Activated gamma-delta T cell treated with anti-CD3 and anti-CD28 coated beads, Interleukin-2, amount 50 U/mL, for 16 hours (primary cell): ENCODE data around the gene SUPT20HL2.
"Not testable (repeated sequence)": the region's sequence is repeated elsewhere in the genome, so short reads cannot be mapped to it uniquely, and the experiment has no call there.

Source experiments
- DNase-seq: peaks from one replicate; pipeline ENCODE4 v3.0.0-alpha.2; 2020; ENCODE audit warnings: low read depth

SUPT20HL2 gene

DNA sequence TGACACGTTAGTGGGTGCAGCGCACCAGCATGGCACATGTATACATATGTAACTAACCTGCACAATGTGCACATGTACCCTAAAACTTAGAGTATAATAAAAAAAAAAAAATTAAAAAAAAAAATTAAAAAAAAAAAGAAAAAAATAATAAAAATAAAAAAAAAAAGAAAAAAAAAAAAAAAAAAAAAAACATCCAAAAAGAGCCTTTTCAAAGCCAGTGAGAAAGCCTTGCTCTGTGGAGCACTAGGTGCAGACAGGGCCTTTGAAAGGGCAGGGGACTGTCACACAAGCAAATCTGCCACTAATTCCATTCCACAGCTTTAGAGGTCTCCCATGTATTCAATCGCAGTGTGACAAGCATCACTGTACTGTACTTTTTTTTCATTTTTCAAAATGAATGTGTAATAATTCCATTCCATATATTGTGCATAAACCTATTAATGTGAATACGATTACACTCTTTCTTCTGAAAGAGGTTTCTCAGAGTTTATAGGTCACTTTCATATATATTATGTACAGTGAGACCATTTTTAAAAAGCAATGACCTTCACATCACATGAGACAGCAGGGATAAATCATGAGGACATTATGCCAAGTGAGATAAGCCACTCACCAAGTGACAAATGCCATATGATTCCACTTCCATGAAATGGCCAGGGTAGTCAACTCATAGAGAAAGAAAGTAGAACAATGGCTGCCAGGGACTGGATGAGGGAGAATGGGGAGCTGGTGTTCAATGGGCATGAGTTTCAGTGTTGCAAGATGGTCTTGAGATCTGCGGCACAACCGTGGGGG, 4.1 kb downstream of the SUPT20HL2 start:
- DNase-seq: not testable (repeated sequence)

DNA sequence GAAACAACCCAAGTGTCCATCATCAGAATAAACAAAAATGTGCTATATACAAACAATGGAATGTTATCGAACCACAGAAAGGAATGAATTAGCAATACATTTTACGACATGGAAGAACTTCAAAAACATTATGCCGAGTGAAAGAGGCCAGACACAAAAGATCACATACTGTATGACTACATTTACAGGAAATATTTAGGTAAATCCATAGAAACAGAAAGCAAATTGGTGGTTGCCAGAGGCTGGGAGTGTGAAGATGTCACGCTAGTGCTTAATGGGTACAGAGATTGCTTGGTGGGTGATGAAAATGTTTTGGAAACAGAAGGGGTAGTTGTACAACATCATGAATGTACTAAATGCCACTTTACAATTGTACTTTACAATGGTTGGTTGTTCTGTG, 5.1 kb downstream of the SUPT20HL2 start:
- DNase-seq: not testable (repeated sequence)

DNA sequence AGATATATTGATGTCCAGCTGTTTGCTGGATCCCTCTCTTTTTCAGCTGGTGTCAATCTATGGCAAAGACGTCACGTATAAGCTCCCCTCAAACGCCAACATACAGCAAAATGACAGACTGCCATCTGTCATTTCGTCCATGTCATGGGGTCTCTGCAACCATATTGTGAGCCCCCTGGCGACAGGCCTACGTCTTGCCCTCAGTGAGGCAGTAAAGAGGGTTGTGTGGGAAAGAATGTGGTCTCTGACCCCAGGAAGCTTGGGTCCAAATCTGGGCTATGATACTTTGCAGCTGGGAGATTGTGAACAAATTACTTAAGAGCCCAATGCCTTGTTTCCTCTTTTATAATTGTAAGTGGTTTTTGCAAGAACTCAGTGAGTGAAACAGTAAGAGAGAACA, 7.4 kb downstream of the SUPT20HL2 start:
- no peak for DNase-seq

DNA sequence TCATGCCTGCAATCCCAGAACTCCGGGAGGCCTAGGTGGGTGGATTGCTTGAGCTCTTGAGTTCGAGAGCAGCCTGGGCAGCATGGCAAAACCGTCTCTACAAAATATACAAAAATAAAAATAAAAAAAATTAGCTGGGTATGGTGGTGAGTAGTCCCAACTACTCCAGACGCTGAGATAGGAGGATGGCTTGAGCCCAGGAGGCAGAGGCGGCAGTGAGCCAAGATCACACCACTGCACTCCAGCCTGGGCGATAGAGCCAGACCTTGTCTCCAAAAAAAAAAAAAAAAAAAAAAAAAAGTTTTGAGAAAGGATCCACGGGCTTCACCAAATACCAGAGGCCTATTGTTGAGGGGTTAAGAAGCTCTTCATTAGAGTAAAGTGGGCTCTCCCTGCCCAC, 8.0 kb downstream of the SUPT20HL2 start:
- DNase-seq: no peak

DNA sequence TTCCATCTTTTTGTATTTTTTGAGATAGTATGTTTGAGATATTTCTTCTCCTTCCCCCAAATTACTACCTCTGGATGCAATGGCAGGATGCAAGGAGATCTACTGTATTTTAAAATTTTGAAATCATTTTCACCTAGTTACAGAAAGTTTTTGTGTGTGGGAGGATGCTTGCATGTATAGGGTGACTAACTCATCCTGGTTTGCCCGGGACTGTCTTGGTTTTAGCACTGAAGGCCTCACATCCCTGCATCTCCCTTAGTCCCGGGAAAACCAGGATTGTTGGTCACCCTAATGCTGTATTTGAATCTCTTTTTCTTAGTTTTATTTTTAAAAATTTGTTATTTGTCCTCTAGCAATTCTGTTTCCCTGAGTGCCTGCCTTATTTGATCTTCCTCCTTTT, 12.1 kb downstream of the SUPT20HL2 start:
- no peak for DNase-seq

DNA sequence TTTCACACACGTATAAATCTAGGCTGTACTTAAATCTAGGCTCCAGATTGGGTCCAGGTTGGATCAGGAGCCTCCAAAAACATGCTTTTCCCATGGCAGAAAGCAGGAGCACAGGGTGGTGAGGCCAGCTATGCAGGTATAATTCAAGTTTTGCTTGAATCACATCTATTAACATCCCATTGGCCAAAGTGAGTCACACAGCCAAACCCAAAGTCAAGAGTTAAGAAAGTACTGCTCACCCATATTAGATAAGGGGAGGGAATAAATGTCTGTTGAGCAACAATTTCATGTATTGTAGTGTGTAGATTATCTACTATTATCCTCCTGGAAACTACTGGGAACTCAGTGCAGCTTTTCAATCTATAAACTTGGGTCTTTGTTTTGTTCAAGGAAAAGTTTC, 12.8 kb downstream of the SUPT20HL2 start:
- no peak for DNase-seq

DNA sequence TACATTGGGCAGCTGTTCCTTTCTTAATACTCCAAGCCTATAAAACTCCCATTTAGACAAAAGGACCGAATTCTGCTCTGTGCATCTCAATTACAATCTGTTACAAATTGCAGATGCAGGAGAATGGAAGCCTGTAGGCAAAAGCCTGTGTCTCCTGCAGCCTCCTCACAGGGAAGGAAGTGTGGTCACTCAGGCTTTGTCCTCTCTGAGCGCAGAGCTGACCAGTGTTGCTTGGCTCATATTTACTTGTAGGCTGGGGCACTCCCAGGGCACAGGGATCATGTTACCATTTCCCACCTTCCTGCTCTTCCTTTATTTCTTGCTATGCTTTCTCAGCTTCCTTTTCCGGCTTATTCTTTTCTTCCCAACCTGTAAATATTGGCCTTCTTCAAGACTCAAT, 15.7 kb downstream of the SUPT20HL2 start:
- DNase-seq: no peak

DNA sequence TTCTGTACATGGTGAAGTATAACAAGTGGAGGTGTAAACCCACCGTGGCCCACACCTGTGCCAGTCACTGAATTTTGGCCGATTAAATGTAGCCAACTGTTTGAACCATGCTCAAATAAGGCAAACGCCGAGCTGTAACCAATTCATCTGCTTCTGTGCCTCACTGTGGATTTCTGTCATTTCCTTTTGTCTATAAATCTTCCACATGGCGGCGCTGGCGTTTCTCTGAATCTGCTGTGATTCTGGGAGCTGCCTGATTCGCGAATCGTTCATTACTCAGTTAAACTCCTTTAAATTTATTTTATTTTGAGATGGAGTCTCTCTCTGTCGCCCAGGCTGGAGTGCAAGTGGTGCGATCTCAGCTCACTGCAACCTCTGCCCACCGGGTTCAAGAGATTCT, 19.2 kb downstream of the SUPT20HL2 start:
- no peak for DNase-seq

DNA sequence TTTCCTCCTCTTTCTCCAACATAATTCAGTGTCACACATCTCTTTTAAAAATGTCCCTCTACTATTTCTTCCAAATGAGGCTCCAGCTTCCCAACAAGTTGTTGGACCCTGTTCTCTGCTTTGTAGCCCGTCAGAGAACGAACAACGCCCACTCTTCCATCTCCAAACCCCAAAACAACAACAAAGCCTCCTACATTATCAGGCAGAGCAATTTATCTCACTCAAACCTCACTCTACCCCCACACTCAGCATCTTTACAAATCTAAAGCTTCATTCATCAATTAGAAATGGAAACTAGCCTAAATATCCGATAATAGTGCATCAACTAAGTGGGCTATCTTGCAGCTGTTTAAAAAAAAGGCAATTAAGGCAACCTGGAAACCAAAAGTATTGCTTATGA, 20.5 kb downstream of the SUPT20HL2 start:
- DNase-seq: no peak

DNA sequence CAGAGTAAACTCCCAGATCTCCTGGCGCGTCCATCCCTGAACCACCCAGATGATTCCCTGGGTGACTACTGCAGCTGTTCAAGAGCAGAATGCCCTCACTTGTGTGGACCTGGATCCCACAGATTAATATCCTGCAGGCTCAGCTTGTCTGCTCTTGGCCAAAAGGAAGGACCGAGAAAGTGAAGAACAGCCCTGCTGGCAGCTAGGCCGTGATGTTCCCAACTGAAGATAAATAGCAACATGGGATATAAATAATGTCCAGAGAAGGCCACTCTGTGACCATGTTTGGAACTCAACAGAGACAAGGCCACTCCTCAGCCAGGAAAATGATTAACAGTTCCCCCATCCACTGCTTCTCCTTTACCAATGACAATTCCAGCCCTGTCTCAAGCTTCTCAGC, 21.5 kb downstream of the SUPT20HL2 start:
- DNase-seq: no peak

DNA sequence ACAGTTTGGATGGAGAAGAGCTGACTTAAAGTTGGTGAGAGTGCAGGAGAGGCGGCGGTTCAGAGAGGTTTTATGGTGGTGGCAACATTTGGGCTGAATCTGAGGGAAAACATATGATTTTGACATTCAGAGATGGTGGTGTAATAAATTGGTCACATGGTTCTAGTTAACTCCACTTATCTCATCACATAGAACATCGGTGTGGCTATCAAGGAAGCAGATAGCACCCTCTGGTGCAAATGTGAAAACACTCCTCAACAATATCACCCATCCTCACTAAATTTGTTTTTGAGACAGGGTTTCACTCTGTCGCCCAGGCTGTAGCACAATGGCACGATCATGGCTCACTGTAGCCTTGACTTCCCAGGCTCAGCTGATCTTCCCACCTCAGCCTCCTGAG, 28.8 kb downstream of the SUPT20HL2 start:
- no peak for DNase-seq

DNA sequence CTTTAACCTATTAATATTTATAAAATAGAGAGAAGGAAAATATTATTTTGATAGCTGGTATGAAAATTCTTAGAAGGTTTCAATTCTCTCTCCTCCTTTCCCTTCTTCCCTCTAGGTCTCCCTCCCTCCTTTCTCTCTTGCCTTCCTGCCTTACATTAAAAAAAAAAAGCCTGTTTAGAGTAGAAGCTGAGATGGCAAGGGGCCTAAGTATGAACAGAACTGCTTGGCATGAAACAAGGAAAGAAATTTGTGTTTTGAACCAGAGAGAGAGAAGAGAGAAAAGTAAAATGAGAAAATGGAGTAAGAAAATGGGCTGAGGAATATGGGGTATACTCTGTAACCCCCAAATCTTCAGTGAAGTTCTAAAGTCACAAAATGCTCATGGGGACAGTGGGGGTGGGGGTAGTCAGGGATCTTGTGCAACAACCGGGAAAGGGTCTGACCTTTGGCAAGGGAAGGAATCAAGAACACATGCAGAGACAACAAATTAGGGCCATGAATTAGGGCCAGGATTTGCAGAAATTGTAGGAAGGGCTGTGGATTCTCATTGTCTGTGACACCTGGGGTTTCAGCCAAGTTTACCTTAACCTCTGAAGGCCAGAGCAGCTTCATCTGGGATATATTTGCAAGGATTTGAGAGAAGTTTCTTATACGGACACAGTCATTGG, 30.6 kb downstream of the SUPT20HL2 start:
- DNase-seq: no peak

DNA sequence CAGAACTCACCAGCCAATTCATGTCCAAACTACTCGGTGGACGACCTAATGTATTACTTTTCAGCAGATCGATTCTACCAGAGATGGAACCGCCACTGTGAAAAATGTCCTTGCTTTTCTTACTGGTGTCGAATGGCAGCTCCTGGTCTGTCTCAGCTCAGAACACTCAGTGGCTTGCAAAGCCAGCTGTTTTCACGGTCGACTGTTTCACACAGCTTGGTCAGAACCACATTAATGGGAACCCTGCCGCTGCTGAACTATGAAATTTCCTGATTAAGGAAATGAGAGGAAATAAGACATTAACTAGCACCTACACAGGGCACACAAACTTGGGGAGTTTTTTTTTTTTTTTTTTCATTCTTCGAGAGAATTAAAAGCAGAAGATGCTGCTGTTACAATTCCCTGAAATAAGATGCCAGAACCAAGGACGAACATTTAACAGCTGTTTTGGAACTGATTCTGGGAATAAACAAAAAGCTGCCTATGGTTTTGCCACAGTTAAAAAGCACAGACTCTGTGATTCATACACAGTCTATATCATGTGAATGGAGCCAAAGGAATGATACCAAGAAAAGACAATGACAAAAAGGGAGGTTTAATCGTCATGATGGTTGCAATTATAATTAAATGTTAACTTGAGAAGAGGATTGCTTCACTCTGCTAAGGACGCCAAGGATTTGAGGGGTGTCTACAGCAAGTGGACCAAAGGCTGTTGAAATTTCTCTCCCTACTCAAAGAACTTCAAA, 31.3 kb downstream of the SUPT20HL2 start:
- no peak for DNase-seq

DNA sequence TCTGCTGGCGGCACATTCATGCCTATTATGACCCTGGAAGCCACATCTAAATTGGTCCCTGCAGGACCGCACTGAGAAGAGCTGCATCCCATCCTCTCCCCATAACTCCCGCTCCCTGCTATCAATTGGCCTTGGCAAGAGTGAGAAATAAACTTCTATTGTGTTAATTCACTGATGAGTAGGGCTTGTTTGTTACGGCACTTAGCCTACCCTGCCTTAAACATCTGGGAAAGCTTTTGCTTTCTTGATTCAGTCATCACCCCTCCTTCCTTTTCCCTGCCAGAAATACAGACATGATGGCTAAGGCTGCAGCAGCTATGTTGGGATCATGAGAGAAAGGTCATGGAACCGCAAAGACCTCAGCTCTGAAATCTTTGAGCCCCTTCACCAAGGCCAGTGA, 36.5 kb downstream of the SUPT20HL2 start:
- DNase-seq: no peak

DNA sequence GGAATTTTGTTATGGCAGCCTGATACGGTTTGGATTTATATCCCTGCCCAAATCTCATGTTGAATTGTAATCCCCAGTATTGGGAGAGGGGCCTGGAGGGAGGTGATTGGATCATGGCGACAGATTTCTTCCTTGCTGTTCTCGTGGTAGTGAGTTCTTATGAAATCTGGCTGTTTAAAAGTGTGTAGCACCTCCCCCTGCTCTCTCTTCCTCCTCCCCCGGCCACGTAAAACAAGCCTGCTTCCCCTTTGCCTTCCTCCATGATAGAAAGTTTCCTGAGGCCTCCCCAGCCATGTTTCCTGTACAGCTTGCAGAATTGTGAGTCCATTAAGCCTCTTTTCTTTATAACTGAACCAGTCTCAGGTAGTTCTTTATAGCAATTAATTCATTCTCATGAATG, 37.9 kb downstream of the SUPT20HL2 start:
- DNase-seq: no peak

DNA sequence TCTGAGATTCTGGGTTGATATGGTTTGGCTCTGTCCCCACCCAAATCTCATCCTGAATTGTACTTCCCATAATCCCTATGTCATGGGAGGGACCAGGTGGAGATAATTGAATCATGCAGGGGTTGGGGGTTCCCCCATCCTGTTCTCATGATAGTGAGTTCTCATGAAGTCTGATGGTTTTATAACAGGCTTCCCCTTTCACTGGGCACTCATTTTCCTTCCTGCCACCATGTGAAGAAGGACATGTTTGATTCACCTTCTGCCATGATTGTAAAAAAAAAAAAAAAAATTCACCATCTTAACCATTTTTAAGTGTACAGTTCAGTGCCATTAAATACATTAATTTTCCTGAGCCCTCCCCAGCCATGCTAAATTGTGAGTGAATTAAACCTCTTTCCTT, 42.6 kb downstream of the SUPT20HL2 start:
- DNase-seq: no peak

DNA sequence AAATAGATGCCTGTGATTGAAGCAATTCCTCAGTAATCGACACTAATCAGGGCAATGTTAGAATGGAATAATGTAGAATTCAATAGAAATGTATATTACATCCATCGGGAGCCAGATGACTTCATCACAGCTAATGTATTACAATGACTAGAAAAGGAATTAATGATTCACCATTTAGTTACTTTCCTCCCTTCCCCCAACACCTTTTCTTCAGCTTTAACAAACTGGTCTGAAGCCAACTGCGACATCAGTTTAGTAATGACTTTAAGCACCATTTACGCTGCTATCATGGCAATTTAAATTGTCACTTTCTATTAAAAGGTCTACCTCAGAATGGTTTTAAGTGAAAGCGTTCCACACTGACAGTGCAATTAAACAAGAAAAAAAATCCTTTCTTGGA, 45.1 kb downstream of the SUPT20HL2 start:
- DNase-seq: no peak

DNA sequence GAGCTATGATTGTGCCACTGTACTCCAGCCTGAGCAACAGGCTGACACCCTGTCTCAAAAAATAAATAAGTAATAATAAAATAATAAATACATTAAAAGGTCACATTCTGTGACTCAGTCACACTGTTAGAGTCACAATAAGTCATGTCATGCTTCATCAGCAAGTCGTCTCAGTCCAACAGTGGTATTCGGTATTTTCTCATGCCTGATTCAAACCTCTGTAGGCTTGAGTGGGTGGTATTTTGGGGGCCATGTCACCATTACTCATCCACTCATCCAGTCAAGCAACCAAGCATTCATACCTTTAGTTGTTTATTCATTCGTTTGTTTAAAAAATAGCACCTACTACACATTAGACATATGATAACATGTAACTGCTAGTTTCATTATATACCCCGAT, 46.9 kb downstream of the SUPT20HL2 start:
- no peak for DNase-seq

DNA sequence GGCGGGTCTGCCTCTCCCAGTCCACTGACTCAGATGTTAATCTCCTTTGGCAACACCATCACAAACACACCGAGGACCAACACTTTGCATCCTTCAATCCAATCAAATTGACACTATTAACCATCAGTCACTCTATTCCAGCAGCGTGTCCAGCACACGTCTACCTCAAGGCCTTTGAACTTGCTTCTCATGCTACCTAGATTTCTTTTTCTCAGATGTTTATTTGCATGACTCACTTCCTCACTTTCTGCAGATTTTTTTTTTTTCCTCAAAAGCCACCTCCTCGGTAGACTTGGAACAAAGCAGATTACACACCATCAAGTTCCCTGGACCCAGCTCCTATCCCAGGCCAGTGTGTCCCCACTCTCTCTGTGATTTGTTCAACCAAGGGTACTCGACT, 49.5 kb downstream of the SUPT20HL2 start:
- DNase-seq: no peak

DNA sequence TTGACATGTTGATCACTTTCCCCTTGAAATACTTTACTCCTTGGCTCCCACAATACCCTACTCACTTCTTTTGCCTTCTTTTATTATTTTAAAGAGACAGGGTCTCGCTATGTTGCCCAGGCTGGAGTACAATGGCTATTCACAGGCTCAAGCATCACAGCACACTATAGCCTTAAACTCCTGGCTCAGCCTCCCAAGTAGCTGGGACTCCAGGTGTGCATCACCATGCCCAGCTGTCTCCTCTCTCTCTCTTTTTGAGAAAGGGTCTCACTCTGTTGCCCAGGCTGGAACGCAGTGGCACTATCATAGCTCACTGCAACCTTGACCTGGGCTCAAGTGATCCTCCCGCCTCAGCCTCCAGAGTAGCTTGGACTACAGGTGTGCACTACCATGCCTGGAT, 51.6 kb downstream of the SUPT20HL2 start:
- no peak for DNase-seq
